ENCODE results near the gene SKIC2. TPM values are rescaled to one million over a fixed set of nuclear protein-coding genes. Genes with fewer than 3 reads are reported as not detected.
A peak's percentile ranks its signal among the peaks of the same experiment; 100 is the strongest.
"Not testable (repeated sequence)": the region's sequence is repeated elsewhere in the genome, so short reads cannot be mapped to it uniquely, and the experiment has no call there.

Gene SKIC2
- total RNA-seq, 1 experiment from 2014 or later = 68.0 TPM

DNA sequence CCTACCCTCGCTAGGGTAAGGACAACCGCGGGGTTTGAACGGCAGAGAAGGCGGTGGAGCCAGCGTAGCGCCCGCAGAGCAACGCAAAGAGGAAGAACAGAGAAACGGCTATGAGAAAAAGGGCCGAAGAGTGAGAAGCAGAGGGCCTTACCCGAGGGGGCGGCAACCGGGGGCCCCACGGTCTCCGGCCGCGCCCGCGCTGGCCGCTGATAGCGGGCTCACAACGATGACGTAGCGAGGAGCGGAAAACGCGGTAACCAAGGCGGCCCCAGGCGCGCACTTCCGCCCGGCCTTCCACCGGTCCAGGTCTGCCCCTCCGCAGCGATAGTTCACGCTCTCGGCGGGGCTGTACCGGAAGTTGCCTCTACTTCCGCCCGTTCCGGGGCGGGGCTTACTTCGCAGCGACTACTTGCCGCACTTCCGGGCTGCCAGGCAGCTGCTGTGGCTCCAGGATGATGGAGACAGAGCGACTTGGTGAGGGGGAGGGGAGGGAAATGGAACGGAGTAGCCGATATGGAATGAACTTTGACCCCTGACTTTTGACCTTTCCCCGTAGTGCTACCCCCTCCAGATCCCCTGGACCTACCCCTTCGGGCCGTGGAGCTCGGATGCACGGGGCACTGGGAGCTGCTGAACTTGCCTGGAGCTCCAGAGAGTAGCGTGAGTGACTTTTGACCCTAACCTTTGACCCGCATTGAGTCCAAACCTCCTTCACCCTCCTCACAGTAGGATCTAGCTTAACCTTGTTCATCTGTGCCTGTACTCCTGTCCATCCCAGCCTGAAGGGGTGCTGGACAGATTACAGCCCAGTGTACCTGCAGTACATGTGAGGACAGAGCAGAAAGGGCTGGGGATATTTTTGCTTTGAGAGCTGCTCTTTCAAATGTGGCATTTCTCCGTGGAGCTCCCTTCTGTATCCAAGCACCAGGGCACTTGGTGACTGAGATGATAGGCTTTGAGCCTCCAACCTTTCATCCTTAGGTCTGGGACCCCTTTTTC is at the start of gene SKIC2, which contains the start of gene NELFE (continued):
- TF ChIP-seq TCF7L2 (IDR thresholded peaks at IDR 0.05; ENCODE audit: borderline replicate concordance, extremely low read depth, insufficient read depth, insufficient read length) (peak; percentile 38), CBX3 (IDR thresholded peaks at IDR 0.05; ENCODE audit: low read depth) (peak; percentile 70; the same call in 1 of the 2 replicates), EGR1 (IDR thresholded peaks at IDR 0.05; ENCODE audit: low read depth) (peak; percentile 79), ATF3 (IDR thresholded peaks at IDR 0.05) (no peak), EZH2phosphoT487 (IDR thresholded peaks at IDR 0.05; ENCODE audit: borderline replicate concordance) (no peak), ZFX (IDR thresholded peaks at IDR 0.05) (peak; percentile 56; the same call in 1 of the 2 replicates), SRF (IDR thresholded peaks at IDR 0.05; ENCODE audit: low read depth) (peak; percentile 95)

DNA sequence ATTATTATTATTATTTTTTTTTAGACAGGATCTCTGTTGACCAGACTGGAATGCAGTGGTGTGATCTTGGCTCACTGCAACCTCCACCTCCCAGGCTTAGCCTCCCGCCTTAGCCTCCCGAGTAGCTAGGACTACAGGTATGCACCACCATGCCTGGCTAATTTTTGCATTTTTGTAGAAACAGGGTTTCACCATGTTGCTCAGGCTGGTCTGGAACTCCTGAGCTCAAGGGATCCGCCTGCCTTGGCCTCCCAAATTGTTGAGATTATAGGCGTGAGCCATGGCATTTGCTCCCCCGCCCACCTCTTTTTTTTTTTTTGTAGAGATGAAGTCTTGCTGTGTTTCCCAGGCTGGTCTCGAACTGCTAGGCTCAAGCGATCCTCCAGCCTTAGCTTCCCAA is 49.7 kb upstream of the SKIC2 start:
- POLR2A ChIA-PET = interaction anchor here (0.8 kb wide), 1 partner anchor 1062 kb away, joined by 3 read pairs; no protein-coding TSS in a partner anchor
- H3K4me3 ChIP-seq (replicated peaks in 1 of 2; ENCODE audit: low read depth in 1 of 2, low read length in 2 of 2); H3K9me2 ChIP-seq (ENCODE audit: insufficient read depth); H3K27me3 ChIP-seq (ENCODE audit: insufficient read depth, low read length); DNase-seq (ENCODE audit: low read depth, low spot score); H3K9me3 ChIP-seq (ENCODE audit: control insufficient read depth in 1 of 2, insufficient read depth in 1 of 2, low read depth in 1 of 2, low read length in 2 of 2); intact Hi-C loops (cut with micrococcal nuclease); ATAC-seq; H3K27ac ChIP-seq (ENCODE audit: low read depth, low read length); H4K20me1 ChIP-seq (ENCODE audit: insufficient read depth); BruUV-seq (replicated peaks); H3K79me2 ChIP-seq (ENCODE audit: insufficient read depth, low read length); H2AFZ ChIP-seq (ENCODE audit: low read depth, low read length, poor library complexity, severe bottlenecking); H3K36me3 ChIP-seq (ENCODE audit: control insufficient read depth in 1 of 2, insufficient read depth in 2 of 2, low read length in 2 of 2): not testable (repeated sequence)
- peak overlapping the region; percentile 14; the same call in 1 of the 2 replicates for H3K9ac ChIP-seq (ENCODE audit: low read length)
- H3K4me1 ChIP-seq (ENCODE audit: control insufficient read depth in 1 of 2, insufficient read depth in 2 of 2, low read length in 2 of 2) = peaks cover 42 to 68% of the 10 kb centered on the region in 2 experiments
- H3K4me2 ChIP-seq (ENCODE audit: low read length) = peak overlapping the region; percentile 65
- CTCF ChIA-PET = interaction anchor here (0.9 kb wide), 1 partner anchor 44 kb away, joined by 3 read pairs; no protein-coding TSS in a partner anchor
- RAD21 ChIA-PET (ENCODE audit: low non-redundant PET in 1 of 2, low total read pairs in 2 of 2, uncharacterized antibody in 2 of 2, unreplicated experiment in 2 of 2) = interaction anchor here in 1 of 2 experiments (0.5 to 0.7 kb wide), 2 partner anchors 11 to 162 kb away, joined by 3 to 4 read pairs; no protein-coding TSS in a partner anchor

Measured in HCT116 (cell line).